H1 (cell line): ENCODE results near the gene ZNG1A.
"Not testable (repeated sequence)": the region's sequence is repeated elsewhere in the genome, so short reads cannot be mapped to it uniquely, and the experiment has no call there.

ENCODE experiments used
- CTCF ChIP-seq, 3 experiments: IDR thresholded peaks; 1 replicate in 2 of 3; 2 replicates in 1 of 3; pipeline versions ENCODE4 v1.5.1 to v1.6.1; 2011; ENCODE audit warnings: low read length in 3 of 3, mild to moderate bottlenecking in 3 of 3, inconsistent platforms in 2 of 3, low read depth in 1 of 3, moderate library complexity in 1 of 3; ENCODE audit not compliant: insufficient read depth in 1 of 3; ENCODE audit errors: control extremely low read depth in 1 of 3
- EZH2 ChIP-seq: fragments of 200-600 bp; sonication (generic); IDR thresholded peaks from 2 replicates; pipeline ENCODE4 v1.7.1; 2012; ENCODE audit warnings: low read depth, mild to moderate bottlenecking, moderate library complexity, low read length, inconsistent platforms; ENCODE audit not compliant: severe bottlenecking
- MAFK ChIP-seq: IDR thresholded peaks from 2 replicates; pipeline ENCODE4 v1.6.1; 2012; ENCODE audit warnings: low read depth, mild to moderate bottlenecking, improper control_type of control experiment, low read length
- POLR2A ChIP-seq, 2 experiments: IDR thresholded peaks; 1 replicate in 1 of 2; 2 replicates in 1 of 2; pipeline ENCODE4 v1.6.1; 2011; ENCODE audit warnings: low read depth in 2 of 2, low read length in 2 of 2, mild to moderate bottlenecking in 2 of 2; ENCODE audit errors: control extremely low read depth in 1 of 2
- SIN3A ChIP-seq, 2 experiments: IDR thresholded peaks in 1 of 2; conservative IDR thresholded peaks in 1 of 2; 2 replicates each; pipeline ENCODE4 v1.6.1; 2011 to 2012; ENCODE audit warnings: low read length in 2 of 2, improper control_type of control experiment in 1 of 2, low read depth in 1 of 2, mild to moderate bottlenecking in 1 of 2
- TF ChIP-seq, protein P1 (sequence below): IDR thresholded peaks from 2 replicates; pipeline ENCODE4 v1.6.1; 2012; ENCODE audit warnings: inconsistent platforms

DNA sequence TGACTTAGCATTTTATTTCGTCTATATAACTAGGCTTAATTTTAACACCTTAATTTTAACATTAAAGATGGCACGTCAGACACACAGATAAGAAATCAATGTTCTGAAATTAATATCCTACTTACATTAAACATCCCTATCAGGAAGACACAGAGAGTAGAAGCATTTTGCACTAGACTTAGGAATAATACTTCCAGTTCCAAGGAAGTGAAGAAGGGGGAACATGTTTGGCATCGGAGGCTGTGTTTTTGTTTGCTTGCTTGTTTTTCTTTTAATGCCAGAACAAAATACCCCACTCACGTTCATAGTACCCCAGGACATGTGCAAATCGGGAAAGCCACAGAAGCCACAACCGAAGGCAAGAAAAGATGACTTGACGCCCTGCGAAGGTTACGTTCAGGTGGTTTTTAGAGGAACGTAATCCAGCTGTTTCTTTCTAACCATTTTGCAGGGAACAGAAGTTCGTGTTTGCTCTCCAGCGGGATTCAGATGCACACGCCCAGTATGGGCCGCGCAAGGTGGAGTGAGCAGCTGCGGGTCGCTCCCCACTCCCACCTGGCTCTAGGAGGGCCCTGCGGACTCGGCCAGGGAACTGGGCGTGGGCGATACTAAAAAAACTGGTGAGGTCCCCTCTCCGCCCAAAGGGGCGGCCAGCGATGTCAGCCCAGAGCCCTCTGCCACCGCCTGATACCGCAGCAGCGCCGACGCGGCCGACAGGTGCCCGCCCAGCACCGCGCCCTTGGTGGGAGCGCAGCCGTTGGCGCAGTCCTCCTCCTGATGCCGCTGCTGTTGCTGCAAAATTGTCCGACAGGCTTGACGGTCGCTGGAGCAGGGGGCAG lies 62.4 kb downstream of the ZNG1A start:
- not testable (repeated sequence) for TF ChIP-seq MAFK; CTCF (IDR thresholded peaks at IDR 0.05; ENCODE audit: control extremely low read depth in 1 of 3, insufficient read depth in 1 of 3, low read depth in 1 of 3, low read length in 3 of 3); SIN3A (conservative IDR thresholded peaks at IDR 0.05 in 1 of 2, IDR thresholded peaks at IDR 0.05 in 1 of 2; ENCODE audit: low read depth in 1 of 2, low read length in 2 of 2); POLR2A (IDR thresholded peaks at IDR 0.05; ENCODE audit: control extremely low read depth in 1 of 2, low read depth in 2 of 2, low read length in 2 of 2)
- TF ChIP-seq EZH2: peak; percentile 83
- TF ChIP-seq, protein P1, sequence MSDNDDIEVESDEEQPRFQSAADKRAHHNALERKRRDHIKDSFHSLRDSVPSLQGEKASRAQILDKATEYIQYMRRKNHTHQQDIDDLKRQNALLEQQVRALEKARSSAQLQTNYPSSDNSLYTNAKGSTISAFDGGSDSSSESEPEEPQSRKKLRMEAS: not testable (repeated sequence)
